NCI-H82 treated with DMSO at 0.1 percent for 48 hours (cell line): ENCODE data around the gene ABHD17B.

ENCODE experiments used
- DNase-seq: peaks from one replicate; lab custom pipeline; 2025; ENCODE audit not compliant: unreplicated experiment; lab: John Stamatoyannopoulos, UW

The ABHD17B gene

DNA sequence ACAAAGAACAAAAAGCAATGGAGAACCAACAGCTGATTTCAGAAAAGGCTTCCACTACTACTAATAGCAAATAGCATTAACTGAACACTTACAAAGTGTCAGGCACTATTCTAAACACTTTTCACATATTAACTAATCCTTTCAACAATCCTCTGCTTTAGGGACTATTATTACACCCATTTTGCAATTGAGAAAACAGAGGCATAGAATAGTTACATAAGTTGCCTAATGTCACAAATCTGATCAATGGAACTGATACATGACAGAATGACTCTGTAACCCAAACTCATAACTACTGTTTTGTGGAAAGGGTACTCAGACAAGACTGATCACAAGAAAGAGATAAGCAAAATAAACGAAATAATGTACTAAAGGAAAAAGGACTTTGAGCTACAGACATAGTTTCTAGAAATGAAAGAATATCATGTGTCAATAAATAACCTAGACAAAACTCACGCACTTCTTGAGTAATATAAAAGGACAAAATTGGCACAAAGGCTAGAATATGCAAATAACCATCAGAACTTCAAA is 31.3 kb downstream of the ABHD17B start:
- DNase-seq: no peak

DNA sequence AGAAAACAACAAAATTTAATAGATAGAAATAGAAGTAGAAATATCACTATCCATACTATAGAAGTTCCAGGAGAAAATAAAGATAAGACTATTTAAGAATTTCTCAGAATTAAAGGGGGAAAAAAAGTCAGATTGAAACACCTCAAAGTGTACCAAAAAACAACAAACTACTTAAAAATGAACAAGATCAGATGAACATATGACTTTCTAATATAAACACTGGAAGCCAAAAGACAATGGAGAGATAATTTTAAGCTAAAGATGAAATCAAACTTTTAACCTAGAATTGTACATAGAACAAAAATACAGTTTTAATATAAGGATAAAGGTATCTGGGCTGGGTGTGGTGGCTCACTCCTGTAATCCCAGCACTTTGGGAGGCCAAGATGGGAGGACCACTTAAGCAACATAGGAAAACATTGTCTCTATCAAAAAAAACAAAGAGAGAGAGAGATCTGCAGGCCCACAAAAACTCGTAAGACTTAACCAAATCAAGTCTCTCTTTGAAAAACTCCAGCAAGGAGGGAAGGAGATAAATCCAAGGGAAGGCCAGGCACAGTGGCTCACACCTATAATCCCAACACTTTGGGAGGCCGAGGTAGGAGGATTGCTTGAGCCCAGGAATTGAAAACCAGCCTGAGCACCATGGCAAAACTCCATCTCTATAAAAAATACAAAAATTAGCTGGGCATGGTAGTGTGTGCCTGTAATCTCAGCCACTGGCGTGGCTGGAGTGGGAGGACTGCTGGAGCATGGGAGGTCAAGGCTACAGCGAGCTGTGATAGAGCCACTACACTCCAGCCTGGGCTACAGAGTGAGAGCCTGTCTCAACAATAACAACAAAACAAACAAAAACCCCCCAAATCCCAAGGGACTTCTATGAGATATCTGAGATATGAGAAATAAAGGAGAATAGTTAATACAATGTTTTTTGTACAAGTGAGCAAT is 32.4 kb downstream of the ABHD17B start:
- DNase-seq: no peak

DNA sequence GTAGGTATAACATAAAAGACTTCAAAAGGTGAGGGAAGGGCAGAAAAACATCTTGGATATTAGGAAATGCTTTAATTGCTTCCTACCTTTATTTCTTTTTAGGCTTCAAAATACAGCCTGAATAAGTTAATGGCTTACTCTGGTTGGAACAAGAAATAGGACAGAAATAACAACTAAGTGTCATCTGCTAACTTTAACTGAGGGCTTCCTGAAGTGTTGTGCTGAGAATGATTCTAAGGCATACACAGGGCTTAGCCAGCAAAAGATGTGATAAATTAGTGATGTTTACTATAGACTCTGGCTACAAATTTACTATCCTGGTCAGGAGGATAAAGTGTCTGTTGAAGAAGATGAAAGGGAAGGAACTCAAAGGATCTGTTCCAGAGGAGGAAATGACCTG is 34.2 kb downstream of the ABHD17B start:
- DNase-seq: no peak

DNA sequence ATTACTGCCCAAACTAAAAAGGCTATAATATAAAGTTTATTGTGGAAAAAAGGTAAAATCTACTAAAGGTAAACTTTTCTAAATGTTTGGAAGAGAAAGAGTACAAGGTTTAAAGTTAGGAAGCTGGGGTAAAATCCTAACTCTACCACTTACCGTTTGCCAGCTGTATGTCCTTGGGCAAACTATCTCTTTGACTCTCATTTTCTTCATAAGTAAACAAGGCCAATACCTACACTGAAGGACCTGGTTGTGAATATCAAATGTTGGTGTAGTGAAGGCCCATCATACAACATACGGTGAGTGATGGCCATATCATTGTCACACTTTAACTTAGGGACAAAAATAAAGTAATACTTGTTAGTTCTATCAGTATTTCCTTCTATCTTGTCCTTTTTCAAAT is 34.9 kb downstream of the ABHD17B start:
- no peak for DNase-seq

DNA sequence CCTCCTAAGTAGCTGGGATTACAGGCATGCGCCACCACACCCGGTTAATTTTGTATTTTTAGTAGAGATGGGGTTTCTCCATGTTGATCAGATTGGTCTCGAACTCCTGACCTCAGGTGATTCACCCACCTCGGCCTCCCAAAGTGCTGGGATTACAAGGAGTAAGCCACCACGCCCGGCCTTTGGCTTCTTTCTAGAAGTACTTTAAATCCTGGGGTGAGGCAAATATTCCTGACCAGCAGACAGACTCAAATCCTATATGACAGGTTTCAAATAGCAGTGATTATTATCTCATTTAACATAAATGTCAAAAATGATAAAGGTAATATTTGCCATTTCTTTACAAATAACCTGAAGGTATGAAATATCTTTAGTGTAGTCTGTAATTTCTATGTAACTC is 35.6 kb downstream of the ABHD17B start:
- no peak for DNase-seq

DNA sequence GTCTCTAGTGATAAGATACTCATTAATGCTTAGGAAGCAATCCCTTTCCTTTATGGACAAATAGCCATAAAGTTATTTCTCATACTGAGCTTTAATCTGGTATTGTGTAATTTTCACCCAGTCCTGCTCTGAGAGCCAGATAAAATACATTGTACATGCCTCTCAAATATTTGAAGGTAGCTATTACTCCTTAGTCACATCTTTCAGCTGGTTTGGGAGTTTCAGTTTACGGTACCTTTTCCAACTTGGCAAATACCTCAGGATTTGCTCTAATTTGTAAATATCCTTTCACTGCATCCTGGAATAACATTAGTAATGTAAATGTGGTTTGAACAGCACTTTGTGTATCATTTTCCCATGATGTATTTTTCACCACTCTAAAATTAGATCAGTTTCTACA is 47.4 kb downstream of the ABHD17B start:
- no peak for DNase-seq

DNA sequence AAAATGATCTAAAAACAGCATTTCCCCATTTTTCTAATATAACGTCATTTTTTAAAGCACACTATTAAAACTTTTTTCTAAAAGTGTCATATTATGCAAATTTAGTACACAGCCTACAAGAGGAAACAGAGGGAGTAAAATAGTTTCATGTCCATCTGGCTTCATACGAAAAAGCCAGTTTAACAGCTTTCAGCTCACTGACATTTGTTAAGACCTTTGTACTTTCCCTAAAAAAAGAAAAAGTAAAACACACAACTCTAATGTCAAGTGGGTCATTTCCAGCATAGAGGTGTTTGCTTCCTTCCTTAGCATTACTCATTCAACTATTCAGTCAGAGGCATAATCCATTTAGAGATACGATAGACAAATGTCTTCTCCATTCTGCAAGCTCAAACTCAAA is 49.4 kb downstream of the ABHD17B start:
- DNase-seq: no peak

DNA sequence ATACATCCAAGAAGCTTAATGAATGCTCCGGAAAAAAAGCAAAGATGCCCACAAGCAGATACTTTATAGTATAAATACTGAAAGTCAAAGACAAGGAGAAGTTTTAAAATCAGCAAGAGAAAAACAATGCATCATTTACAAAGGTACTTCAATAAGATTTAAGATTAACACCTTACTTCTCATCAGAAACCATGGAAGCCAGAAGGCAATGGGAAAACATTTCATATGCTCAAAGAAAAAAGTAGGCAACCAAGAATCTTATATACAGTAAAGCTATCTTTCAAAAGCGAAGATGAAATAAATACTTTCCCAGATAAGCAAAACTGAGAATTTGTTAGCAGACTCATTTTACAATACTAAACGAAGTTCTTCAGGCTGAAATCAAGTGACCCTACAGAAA is 51.1 kb downstream of the ABHD17B start:
- no peak for DNase-seq

DNA sequence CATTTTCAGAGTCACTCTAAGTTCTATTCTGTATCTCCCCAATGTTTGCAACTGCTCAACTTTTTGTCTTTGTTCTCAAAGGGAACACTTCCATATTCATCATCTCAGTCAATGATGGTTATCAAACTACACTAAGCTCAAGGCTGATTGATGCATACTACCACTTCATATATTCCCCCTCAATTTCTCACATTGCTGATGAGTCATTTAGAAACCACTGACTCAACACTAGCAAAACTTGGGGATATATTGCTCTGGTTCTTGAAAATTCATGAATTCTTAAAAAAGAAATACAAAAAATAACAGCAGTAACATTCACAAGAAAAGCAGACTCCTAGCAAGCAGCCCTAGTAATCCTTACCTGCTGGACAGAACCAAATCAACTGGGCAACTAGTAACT is 52.2 kb downstream of the ABHD17B start:
- DNase-seq: no peak

DNA sequence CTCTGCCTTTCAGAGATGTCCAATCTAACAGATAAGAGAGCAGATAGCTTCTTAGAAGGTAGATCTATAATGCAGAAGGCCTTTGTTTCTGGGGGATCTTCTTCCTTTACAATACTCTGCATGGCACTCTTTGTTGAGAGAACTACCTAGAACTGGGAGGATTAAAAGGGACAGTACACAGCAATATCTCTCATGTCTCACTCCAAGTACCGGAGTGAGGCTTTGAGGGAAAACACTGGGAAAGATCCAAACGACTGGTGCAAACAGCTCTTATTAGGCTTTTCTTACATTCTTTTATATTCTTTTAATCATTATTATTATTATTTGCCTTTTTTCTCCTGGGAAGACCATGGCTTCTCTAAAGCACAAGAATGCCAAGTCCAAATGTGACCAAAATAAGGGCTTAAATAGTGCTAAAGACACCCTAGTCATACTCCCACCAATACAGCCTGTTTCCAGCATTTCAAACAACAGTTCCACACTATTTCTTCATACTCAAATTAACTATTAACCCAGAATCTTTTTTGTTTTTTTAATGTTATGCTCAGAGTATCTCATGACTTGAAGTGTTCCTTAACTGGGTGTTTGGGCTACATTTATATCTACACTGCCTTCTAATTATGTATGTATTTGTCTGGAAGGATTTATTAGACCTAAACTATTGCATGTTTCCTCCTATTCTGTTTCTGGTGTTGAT is 52.7 kb downstream of the ABHD17B start:
- no peak for DNase-seq

DNA sequence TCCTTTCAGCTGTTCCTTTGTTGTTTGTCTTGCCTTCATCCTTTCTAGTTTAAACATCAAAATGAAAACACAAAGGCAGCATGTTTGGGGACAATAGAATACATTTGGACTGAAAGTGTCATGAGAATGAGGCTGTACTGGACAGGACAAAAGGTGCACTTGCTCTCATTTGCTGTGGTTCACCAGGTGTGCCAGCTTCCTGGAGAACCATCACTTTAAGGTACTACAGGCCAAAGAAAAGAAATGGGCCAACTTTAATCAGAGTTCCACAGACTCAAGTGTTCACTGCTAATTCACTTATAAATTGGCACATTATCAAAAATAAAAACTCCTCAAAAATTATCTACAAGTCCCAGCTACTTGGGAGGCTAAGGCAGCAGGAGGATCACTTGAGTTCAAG is 53.8 kb downstream of the ABHD17B start:
- DNase-seq: no peak

DNA sequence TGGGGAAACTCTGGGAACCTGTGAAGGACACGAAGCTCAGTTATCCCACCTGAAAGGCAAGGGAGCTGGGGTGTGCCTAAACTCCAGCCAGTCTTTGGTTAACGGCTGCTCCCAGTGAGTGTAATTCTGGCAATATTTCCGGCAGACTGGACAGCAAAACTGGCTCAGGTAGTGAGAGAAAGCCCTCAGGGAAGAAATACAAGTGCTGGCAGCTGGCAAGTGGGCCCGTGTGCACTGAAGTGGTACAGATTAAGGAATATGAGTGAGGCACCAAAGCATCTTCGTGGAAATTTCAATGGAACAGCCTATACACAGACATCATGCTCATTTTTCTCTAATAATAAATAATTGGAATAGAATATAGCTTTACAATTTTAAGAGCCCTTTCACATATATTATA is 56.2 kb downstream of the ABHD17B start:
- no peak for DNase-seq

DNA sequence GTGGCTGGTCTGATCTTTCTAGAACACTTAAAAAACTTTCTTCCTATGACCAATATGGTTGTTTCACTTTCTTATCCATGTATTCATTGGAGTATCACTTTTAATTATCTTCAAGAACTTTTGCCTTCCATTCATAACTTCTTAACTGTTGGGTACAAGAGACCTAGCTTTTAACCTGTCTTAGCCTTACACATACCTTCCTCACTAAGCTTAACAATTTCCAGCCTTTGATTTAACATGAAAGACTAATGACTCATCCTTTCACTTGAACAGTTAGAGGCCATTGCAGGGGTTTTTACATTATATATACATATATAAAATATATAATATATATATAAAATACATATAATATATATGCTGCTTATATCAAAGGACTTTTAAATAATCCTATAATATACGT is 57.9 kb downstream of the ABHD17B start:
- DNase-seq: no peak

DNA sequence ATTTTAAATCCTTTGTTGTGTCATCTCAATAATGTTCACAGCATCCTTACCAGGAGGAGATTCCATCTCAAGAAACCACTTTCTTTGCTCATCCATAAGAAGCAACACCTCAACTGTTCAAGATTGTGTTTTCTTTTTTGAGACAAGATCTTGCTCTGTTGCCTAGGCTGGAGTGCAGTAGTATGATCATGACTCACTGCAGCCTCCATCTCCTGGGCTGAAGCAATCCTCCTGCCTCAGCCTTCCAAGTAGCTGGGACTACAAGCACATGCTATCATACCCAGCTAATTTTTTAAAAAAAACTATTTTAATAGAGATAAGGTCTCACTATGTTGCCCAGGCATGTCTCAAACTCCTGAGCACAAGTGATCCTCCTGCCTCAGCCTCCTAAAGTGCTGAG is 60.0 kb downstream of the ABHD17B start:
- no peak for DNase-seq

DNA sequence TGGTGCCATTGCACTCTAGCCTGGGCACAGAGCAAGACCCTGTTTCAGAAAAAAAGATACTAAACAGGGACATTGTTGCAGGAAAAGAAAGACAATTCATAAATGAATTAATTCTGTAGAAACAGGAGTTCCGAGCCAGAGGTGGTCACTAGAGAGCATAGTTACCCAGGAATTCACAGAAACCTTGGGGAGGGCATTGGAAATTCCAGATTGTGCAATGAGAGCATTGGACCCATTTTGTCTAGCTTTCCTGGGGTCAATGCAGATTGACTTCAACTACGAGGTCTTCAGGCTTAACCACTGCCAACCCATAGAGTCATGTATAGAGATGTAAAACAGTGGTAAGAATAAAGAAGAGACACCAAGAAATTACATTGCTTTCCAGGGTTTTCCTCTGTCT is 63.1 kb downstream of the ABHD17B start:
- no peak for DNase-seq

DNA sequence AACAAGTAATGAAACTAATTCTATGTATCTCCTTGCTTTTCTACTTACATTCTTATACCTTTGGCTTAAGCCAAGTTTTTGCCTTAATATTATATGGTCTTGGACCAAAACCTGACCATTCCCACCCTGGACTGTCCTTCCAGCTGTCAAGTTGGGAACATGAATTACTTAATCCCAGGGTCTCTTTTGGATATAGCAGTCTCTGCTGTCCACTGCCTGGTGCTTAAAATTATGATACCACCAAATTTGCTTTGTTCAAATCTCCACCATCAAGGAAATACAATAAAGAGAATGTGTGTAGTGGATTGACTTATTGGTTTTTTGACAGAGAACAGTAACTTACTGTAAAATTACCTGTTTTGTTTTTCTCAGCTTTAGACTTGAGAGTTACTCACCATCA is 66.2 kb downstream of the ABHD17B start:
- DNase-seq: no peak

DNA sequence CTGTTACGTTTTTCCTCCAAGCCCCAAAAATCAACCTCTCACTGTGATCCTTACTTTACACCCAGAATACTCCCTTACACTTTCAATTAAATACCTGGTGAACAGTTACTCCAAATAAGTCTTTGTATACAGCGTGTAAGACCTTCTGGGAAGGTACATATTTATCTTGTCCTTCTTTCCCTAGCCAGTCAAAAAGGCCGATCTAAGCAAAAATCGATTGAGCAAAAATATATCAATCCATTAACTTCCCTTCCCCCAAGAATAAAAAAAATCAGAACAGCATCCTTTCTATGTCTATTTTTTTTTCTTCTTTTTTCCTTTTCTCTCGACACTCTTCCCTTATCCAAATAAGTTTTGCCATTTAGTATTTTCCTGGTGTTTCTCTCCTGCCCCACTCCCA is 71.3 kb downstream of the ABHD17B start:
- no peak for DNase-seq

DNA sequence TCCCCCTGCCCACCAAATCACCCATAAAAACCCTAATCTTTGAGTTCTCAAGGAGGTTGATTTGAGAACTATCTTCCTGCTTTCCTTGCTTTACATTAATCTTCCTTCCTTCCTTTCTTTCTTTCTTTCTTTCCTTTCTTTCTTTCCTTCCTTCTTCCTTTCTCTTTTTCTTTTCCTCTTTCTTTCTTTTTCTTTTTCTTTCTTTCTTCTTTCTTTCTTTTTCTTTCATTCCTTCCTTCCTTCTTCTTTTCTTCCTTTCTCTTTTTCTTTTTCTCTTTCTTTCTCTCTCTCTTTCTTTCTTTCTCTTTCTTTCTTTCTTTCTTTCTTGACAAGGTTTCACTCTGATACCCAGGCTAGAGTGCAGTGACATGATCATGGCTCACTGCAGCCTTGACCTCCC is 75.4 kb downstream of the ABHD17B start:
- no peak for DNase-seq

DNA sequence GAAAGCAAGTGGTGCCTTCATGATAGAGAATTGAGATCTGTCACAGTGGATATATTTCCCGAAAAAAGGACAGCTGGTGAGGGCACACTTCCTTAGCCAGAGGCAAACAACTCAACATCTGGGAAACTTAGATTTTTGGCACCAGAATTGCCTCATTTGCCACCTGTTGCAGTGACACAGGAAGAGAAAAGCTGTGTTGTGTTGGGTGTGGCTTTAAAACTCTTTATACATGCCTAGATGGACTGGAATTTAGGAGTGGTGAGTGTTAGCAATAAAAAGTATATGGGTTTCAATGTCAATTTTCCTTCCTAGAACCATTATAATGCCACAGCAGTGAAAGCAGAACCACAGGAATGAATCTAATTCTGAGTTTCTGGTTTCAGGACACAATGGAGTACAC is 80.1 kb downstream of the ABHD17B start:
- no peak for DNase-seq

DNA sequence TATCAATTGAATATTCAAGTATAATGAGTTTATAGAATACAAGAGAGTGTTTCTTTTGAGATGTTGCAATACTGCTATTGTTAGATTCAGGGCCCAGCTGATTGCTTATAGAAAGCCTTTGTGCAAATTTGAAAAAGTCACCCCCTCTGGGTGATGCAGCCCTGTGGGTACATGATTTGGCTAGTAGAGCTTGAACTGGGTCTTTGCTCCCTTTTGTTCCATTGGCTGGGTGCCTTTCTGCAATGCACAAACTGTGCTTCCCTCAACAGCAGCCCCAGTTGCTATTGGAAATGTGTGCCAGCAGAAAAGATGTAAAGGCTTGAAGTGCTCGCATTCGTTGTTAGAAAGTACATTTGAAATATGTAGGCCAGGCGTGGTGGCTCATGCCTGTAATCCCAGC is 80.8 kb downstream of the ABHD17B start:
- no peak for DNase-seq

DNA sequence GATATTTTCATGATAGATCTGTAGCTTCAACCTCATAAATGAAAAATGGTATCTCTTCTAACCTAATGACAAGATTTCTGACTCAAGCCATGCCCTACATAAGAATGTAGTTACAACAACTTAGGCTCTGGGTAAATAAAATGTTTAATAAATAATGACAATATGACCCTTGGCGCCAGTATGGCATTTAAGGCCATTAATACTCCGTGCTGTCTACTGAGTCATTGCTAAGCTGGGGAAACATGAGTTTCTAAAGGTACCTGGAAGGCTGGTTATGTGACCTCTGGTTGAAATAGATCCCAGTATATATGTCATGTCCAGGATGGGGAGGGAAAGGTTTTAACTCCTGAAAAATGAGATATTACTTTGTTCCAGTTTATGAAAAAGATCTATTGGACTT is 84.7 kb downstream of the ABHD17B start:
- no peak for DNase-seq

DNA sequence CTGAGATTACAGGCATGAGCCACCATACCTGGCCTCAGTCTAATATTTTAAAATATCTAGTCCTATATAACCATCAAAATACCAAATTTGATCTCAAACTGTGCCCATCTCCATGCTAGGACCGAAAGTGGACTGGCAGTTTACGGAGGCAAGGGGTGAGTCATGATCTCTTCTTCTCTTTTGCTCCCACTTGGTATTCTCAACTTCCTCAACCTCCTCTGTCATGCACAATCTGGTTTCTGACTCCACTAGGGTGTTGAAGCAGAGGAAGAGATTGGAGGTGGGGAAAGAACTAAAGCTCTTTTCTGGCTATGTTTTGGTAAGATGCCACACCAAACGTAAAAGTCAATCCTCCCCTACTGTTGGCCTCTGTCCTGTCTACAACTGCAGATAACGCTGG is 86.7 kb downstream of the ABHD17B start:
- no peak for DNase-seq
